D341Med (cell line): Measurements from ENCODE around the gene ARIH2.

ENCODE experiments used
- DNase-seq: peaks from one replicate; pipeline ENCODE4 v3.0.0; 2012; ENCODE audit warnings: low spot score

The ARIH2 gene

GRCh38 chr3:48929358-48930035 is 10.9 kb downstream of the ARIH2 start:
- DNase-seq = no peak

- DNase-seq = no peak
Measured at GRCh38 chr3:48930590-48930989, 11.9 kb downstream of the ARIH2 start.

- no peak for DNase-seq
Measured at GRCh38 chr3:48931944-48932580, 13.4 kb downstream of the ARIH2 start.

- DNase-seq = no peak
Measured at GRCh38 chr3:48934333-48934991, 15.8 kb downstream of the ARIH2 start.

GRCh38 chr3:48935530-48935929 is 16.9 kb downstream of the ARIH2 start:
- no peak for DNase-seq

- DNase-seq = no peak
Measured at GRCh38 chr3:48938156-48938555, 19.5 kb downstream of the ARIH2 start.

GRCh38 chr3:48938689-48939088 is 20.0 kb downstream of the ARIH2 start:
- no peak for DNase-seq

- no peak for DNase-seq
Measured at GRCh38 chr3:48945432-48945831, 26.8 kb downstream of the ARIH2 start.

GRCh38 chr3:48945891-48946549 is 27.4 kb downstream of the ARIH2 start:
- no peak for DNase-seq

GRCh38 chr3:48949376-48949717 is 30.7 kb downstream of the ARIH2 start:
- no peak for DNase-seq

- DNase-seq = no peak
Measured at GRCh38 chr3:48950051-48950450, 31.4 kb downstream of the ARIH2 start.

GRCh38 chr3:48951764-48952163 is 33.1 kb downstream of the ARIH2 start:
- DNase-seq = no peak

GRCh38 chr3:48952510-48953118 is 34.0 kb downstream of the ARIH2 start:
- peak; percentile 52 for DNase-seq

GRCh38 chr3:48957006-48957705 is 38.5 kb downstream of the ARIH2 start:
- no peak for DNase-seq

- no peak for DNase-seq
Measured at GRCh38 chr3:48960841-48961413, 42.3 kb downstream of the ARIH2 start.

GRCh38 chr3:48962340-48962739 is 43.7 kb downstream of the ARIH2 start:
- DNase-seq = no peak

GRCh38 chr3:48962939-48963338 is 44.3 kb downstream of the ARIH2 start:
- DNase-seq = no peak

GRCh38 chr3:48963591-48963990 is 44.9 kb downstream of the ARIH2 start:
- no peak for DNase-seq

GRCh38 chr3:48966367-48966766 is 47.7 kb downstream of the ARIH2 start:
- DNase-seq = no peak

- DNase-seq = no peak
Measured at GRCh38 chr3:48966876-48967361, 48.3 kb downstream of the ARIH2 start.

- no peak for DNase-seq
Measured at GRCh38 chr3:48970586-48970985, 51.9 kb downstream of the ARIH2 start.
